Thymus (tissue), 2 donors: ENCODE results near the gene MYZAP. TPM values are rescaled to one million over a fixed set of nuclear protein-coding genes. Genes with fewer than 3 reads are reported as not detected.

Experiments used
- polyA plus RNA-seq: library from polyadenylated mRNA; stranded (reverse); fragments of 200-250 nt; gene quantifications from one replicate; pipeline ENCODE4 v1.2.3, GENCODE V29; 2013
- total RNA-seq: library from RNA; stranded (reverse); fragments of 120-200 nt; gene quantifications from one replicate; pipeline ENCODE4 v1.2.4, GENCODE V29; 2013
- donor health status: healthy.

MYZAP gene
- total and polyA plus RNA-seq, 2 donors, result 2.5 to 3.4 TPM

Other genes with a start within 250 kb of the MYZAP start
- 5.9 TPM for gene CGNL1, start 215.4 kb upstream of the MYZAP start, total RNA-seq
- 5.7 TPM for gene CGNL1, start 215.4 kb upstream of the MYZAP start, polyA plus RNA-seq
- gene POLR2M, start 114.8 kb downstream of the MYZAP start, total RNA-seq, result 70.6 TPM
- gene POLR2M, start 114.8 kb downstream of the MYZAP start, polyA plus RNA-seq, result 32.5 TPM